Stimulated activated naive CD8-positive, alpha-beta T cell treated with anti-CD3 and anti-CD28 coated beads, Interleukin-15, amount 100 ng/mL, for 72 hours (primary cell): ENCODE data around the gene BCO1.

Experiments used
- ATAC-seq: fragments of 150-1000 bp; cut with Tn5 transposase; 2 replicates; pipeline ENCODE4 v1.10.0; 2021; ENCODE audit warnings: mild to moderate bottlenecking, moderate library complexity
- DNase-seq, 2 donors: peaks; one replicate each; pipeline ENCODE4 v3.0.0; 2021 to 2022
- H3K27ac Mint-ChIP-seq, 2 donors: one replicate each; pipeline ENCODE4 v1.8.0; 2022; ENCODE audit warnings: mild to moderate bottlenecking in 2 of 2, mixed read lengths in 2 of 2, moderate library complexity in 2 of 2
- H3K27me3 Mint-ChIP-seq: one replicate; pipeline ENCODE4 v1.8.0; 2022; ENCODE audit warnings: mixed read lengths
- H3K4me1 Mint-ChIP-seq: one replicate; pipeline ENCODE4 v1.8.0; 2022; ENCODE audit warnings: mild to moderate bottlenecking, mixed read lengths
- H3K4me3 Mint-ChIP-seq, 2 donors: one replicate each; pipeline ENCODE4 v1.8.0; 2022; ENCODE audit warnings: mild to moderate bottlenecking in 2 of 2, mixed read lengths in 2 of 2, moderate library complexity in 1 of 2
- H3K9me3 Mint-ChIP-seq, 2 donors: one replicate each; pipeline ENCODE4 v1.8.0; 2022; ENCODE audit warnings: mixed read lengths in 2 of 2

The BCO1 gene

DNA sequence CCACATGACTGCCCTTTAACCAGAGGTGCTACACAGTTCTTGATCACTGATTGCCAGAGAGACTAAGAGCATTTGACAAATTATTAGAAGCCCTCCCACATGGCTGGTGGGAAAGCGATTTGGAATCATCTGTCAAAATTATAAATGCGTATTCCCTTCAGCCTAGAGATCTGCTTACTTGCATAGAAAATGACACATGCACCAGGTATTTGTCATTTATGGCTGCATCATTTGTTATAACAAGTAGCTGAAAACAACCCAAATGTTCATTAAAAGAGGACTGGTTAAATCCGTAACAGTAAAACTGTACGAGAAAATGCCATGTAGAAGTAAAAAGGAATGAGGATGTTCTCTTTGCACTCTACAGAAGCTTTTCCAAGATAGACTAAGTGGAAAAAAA lies 21.4 kb downstream of the BCO1 start:
- H3K27me3 Mint-ChIP-seq, result no peaks in the 10 kb centered on the region
- H3K27ac Mint-ChIP-seq, result no peak overlapping the region
- ATAC-seq, result no peak
- H3K4me3 Mint-ChIP-seq, result no peak overlapping the region
- no peak for DNase-seq
- H3K4me1 Mint-ChIP-seq, result no peaks in the 10 kb centered on the region
- H3K9me3 Mint-ChIP-seq, result no peaks in the 10 kb centered on the region

DNA sequence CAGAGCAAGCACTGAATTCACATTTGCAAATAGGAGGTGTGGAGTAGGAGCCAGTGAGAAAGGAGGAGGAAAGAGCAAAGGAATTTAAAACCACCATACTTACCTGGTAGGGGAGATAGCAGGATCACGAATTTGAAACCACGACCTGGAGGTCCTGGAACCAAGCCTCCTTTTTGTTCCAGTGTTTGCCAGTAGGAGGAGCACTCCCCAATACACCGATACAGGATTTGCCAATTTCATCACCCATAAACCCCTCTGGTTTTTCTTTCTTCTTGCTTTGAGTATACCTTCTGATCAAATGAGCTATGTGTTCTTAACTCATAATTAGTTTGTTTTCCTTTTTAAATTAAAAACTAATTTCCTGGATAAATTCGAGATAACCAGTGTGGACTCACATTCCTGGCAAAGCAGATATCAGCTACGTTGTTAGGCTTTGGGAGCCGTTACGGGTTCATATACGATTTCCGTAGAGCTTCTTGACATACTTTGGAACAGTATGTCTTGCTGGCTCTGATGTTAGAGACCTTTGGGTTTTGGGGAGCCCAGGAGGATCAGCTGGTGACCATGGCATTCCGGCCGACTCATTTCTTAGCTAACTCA lies 22.7 kb downstream of the BCO1 start:
- Mint-ChIP-seq H3K27me3 (no peaks in the 10 kb centered on the region), H3K4me3 (no peak overlapping the region), H3K4me1 (no peaks in the 10 kb centered on the region), H3K27ac (no peak overlapping the region), H3K9me3 (peaks cover 6 to 10% of the 10 kb centered on the region in 2 donors)
- peak; percentile 4 to 21 for DNase-seq
- ATAC-seq, result no peak

DNA sequence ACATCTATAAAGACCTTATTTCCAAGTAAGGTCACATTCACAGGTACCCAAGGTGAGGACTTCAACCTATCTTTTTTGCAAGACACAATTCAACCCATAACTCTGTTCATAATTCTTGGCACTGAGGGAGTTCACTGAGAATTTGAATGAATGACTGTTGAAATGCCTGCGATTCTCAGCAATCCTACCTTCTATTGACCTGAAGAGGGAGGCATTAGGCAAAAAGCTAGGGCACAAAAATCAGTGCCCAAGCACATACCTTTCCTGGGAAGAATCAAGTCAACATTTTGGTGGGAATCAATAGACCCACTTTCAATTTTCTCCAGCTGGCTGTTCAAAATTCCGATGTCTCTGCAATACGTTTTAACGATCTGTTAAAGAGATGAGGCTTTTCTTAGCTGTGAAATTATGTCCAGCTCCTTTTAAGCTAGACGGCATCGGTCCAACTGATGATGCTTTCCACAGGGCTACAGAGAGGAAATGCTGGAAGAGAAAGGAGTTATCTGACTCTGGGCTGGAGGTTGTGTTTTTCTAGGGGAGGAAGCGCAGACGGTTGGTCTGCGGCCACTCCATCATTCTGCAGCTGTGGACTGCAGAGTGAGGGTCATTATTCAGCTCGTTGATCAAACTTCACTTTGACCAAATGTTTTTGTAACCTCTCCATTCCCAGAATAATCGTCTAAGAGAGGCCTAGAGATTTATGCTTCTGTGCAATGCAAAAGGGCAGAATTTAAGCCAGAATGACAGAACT lies 25.2 kb downstream of the BCO1 start:
- Mint-ChIP-seq H3K4me3 (no peak overlapping the region), H3K4me1 (peaks cover 7% of the 10 kb centered on the region), H3K27ac (peak overlapping the region in 1 of 2 donors; percentile 19), H3K9me3 (peaks cover 6 to 10% of the 10 kb centered on the region in 2 donors), H3K27me3 (no peaks in the 10 kb centered on the region)
- DNase-seq (no peak), ATAC-seq (no peak)

- H3K9me3 Mint-ChIP-seq, result peaks cover 6 to 10% of the 10 kb centered on the region in 2 donors
- DNase-seq, result no peak
- H3K27ac Mint-ChIP-seq, result no peak overlapping the region
- H3K27me3 Mint-ChIP-seq, result no peaks in the 10 kb centered on the region
- H3K4me3 Mint-ChIP-seq, result no peak overlapping the region
- ATAC-seq, result no peak
- peaks cover 7% of the 10 kb centered on the region for H3K4me1 Mint-ChIP-seq
Observed at GRCh38 chr16:81264386-81264785, 25.9 kb downstream of the BCO1 start.

- Mint-ChIP-seq H3K4me1 (peaks cover 7% of the 10 kb centered on the region), H3K27me3 (no peaks in the 10 kb centered on the region), H3K9me3 (peaks cover 6 to 10% of the 10 kb centered on the region in 2 donors), H3K4me3 (no peak overlapping the region), H3K27ac (no peak overlapping the region)
- DNase-seq (no peak), ATAC-seq (no peak)
Observed at GRCh38 chr16:81265052-81265451, 26.6 kb downstream of the BCO1 start.

DNA sequence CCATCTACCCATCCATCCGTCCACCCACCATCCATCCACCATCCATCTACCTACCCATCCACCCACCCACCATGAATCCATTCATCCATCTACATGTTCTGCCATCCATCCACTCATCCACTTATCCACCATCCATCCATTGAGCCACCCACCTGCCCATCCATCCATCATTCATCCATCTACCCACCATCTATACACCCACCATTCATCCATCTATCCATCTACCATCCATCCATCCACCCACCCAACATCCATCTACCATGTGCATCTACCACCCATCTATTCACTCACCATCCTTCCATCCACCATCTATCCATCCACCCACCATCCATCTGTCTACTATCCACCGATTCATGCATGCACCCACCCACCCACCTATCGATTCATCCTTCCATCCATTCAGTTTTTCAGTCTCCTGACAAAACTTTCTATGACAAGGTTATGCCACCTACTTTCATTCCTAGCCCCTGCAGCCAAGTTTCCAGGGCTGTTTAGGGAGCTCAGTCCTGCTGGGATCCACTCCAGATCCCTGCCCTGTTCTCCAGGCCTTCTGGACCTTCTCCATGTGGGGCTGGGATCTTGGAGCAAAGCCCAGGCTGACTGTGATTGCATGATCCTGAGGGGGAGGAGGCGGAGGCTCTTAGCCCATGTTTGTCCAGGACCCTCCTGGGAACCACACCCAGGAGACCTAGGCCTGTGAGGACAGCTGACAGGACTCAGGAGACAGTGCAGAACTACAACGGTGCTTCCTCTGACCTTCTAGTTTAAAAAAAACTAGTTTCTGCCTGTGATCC lies 27.4 kb downstream of the BCO1 start:
- DNase-seq (no peak), ATAC-seq (no peak)
- no peaks in the 10 kb centered on the region for H3K27me3 Mint-ChIP-seq
- peaks cover 7% of the 10 kb centered on the region for H3K4me1 Mint-ChIP-seq
- H3K27ac Mint-ChIP-seq, result no peak overlapping the region
- no peak overlapping the region for H3K4me3 Mint-ChIP-seq
- peaks cover 6 to 10% of the 10 kb centered on the region in 2 donors for H3K9me3 Mint-ChIP-seq

- H3K4me1 Mint-ChIP-seq, result peaks cover 7% of the 10 kb centered on the region
- H3K9me3 Mint-ChIP-seq, result peaks cover 6 to 10% of the 10 kb centered on the region in 2 donors
- no peak overlapping the region for H3K27ac Mint-ChIP-seq
- peak; percentile 84 for ATAC-seq
- peak in 1 of 2 donors; percentile 34 for DNase-seq
- H3K27me3 Mint-ChIP-seq, result peaks cover 6% of the 10 kb centered on the region
- H3K4me3 Mint-ChIP-seq, result peak overlapping the region in 1 of 2 donors; percentile 24
Observed at GRCh38 chr16:81266680-81267095, 28.2 kb downstream of the BCO1 start.

DNA sequence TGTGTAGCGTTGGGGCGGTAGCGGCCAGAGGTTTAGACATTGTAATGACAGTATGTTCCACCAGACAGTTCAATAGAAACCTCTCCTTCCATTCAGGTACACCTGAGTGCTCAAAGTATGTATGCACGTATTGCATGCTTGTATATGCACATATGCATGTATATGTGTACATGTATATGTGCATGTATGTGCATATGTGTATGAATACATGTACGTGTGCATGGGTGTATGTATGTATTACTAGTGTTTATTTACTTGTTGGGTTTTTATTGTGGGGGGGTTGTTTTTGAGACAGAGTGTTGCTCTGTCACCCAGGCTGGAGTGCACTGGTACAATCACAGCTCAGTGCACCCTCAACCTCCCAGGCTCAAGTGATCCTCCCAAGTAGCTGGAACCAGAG lies 30.0 kb downstream of the BCO1 start:
- Mint-ChIP-seq H3K4me3 (no peak overlapping the region), H3K27me3 (peaks cover 8% of the 10 kb centered on the region), H3K27ac (no peak overlapping the region), H3K9me3 (peaks cover 6 to 10% of the 10 kb centered on the region in 2 donors), H3K4me1 (peaks cover 7% of the 10 kb centered on the region)
- ATAC-seq (no peak), DNase-seq (no peak)

- no peaks in the 10 kb centered on the region for H3K9me3 Mint-ChIP-seq
- no peak for ATAC-seq
- H3K27ac Mint-ChIP-seq, result no peak overlapping the region
Observed at GRCh38 chr16:81273223-81273950, 34.9 kb downstream of the BCO1 start.

GRCh38 chr16:81275064-81275532 lies 36.6 kb downstream of the BCO1 start:
- Mint-ChIP-seq H3K27me3 (peaks cover 8% of the 10 kb centered on the region), H3K9me3 (no peaks in the 10 kb centered on the region), H3K27ac (no peak overlapping the region), H3K4me1 (no peaks in the 10 kb centered on the region), H3K4me3 (no peak overlapping the region)
- DNase-seq (no peak), ATAC-seq (no peak)

More at GRCh38 chr16:81273223-81273950, 34.9 kb downstream of the BCO1 start:
- no peaks in the 10 kb centered on the region for H3K4me1 Mint-ChIP-seq
- peaks cover 8% of the 10 kb centered on the region for H3K27me3 Mint-ChIP-seq
- H3K4me3 Mint-ChIP-seq, result no peak overlapping the region
- DNase-seq, result no peak

DNA sequence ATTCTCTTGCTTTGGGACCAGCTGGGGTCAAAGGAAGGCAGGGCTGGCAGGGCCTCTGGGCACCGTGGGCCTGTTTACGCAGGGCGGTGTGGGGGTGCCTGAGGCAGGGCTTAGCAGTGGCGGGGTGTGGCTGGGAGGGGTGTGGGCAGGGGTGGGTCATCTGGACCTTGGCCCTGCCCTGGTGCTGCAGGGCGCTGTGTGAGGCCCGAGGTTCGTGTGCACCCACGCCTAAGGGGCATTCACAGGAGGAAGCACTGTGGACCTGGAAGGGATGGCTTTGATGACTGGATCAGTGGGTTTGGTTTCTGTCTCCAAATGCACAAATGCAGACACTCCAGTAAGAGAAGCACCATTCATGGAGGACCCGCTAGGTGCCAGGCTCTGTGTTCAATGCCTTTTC lies 37.3 kb downstream of the BCO1 start:
- H3K27me3 Mint-ChIP-seq, result peaks cover 8% of the 10 kb centered on the region
- H3K9me3 Mint-ChIP-seq, result no peaks in the 10 kb centered on the region
- no peak for DNase-seq
- no peaks in the 10 kb centered on the region for H3K4me1 Mint-ChIP-seq
- no peak overlapping the region for H3K4me3 Mint-ChIP-seq
- H3K27ac Mint-ChIP-seq, result no peak overlapping the region
- no peak for ATAC-seq

- no peak overlapping the region for H3K4me3 Mint-ChIP-seq
Observed at GRCh38 chr16:81276323-81276722, 37.8 kb downstream of the BCO1 start.

GRCh38 chr16:81277541-81278080 lies 39.1 kb downstream of the BCO1 start:
- no peaks in the 10 kb centered on the region for H3K27me3 Mint-ChIP-seq
- DNase-seq, result no peak
- no peak for ATAC-seq
- no peaks in the 10 kb centered on the region for H3K9me3 Mint-ChIP-seq
- H3K4me3 Mint-ChIP-seq, result no peak overlapping the region
- H3K27ac Mint-ChIP-seq, result no peak overlapping the region
- H3K4me1 Mint-ChIP-seq, result no peaks in the 10 kb centered on the region

More at GRCh38 chr16:81276323-81276722, 37.8 kb downstream of the BCO1 start:
- H3K27me3 Mint-ChIP-seq, result peaks cover 5% of the 10 kb centered on the region
- no peak for ATAC-seq
- no peaks in the 10 kb centered on the region for H3K9me3 Mint-ChIP-seq
- no peaks in the 10 kb centered on the region for H3K4me1 Mint-ChIP-seq
- DNase-seq, result no peak
- no peak overlapping the region for H3K27ac Mint-ChIP-seq

DNA sequence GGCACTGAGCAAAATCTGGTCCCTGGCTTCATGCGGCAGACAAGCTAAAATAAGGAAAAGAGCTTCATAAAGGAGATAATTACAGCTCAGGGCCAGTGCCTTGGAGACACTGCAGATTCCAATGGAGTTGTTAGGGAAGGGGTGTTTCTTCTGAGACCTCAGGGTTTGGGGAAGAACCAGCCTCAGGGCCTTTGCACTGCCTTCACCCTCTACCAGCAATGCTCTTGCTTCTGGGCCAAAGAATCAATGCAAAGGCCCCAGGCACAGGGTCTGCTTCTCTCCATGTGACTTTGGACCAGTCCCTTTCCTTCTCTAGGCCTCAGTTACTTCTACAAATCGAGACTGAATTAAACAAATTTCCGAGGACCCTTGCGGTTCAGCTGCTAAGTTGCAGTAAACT lies 40.0 kb downstream of the BCO1 start:
- Mint-ChIP-seq H3K9me3 (no peaks in the 10 kb centered on the region), H3K4me1 (no peaks in the 10 kb centered on the region), H3K27ac (no peak overlapping the region), H3K4me3 (no peak overlapping the region), H3K27me3 (no peaks in the 10 kb centered on the region)
- no peak for DNase-seq
- ATAC-seq, result no peak

DNA sequence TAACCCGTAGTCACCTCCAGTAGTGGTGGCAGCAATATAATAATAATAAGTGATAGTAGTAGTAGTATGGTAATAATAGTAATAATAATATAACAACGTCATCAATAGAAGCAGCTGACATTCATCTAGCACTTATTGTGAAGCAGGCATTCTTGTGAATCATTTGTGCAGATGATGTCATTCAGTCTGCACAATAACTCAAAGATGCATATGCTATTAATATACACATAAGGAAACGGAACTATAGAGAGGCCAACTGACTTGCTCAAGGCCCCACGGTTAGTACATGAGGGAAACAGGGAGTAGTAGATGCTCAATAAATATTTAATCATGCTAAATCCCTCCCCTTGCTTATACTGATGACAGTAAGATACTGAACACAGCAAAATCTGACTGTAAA lies 40.9 kb downstream of the BCO1 start:
- no peaks in the 10 kb centered on the region for H3K27me3 Mint-ChIP-seq
- H3K9me3 Mint-ChIP-seq, result no peaks in the 10 kb centered on the region
- no peak overlapping the region for H3K27ac Mint-ChIP-seq
- no peak overlapping the region for H3K4me3 Mint-ChIP-seq
- ATAC-seq (no peak), DNase-seq (no peak)
- H3K4me1 Mint-ChIP-seq, result no peaks in the 10 kb centered on the region
